COLO668 (cell line): ENCODE measurements around the gene ZBTB7C.

Source experiments
- DNase-seq: peaks from one replicate; lab custom pipeline; 2025; ENCODE audit not compliant: unreplicated experiment; lab: John Stamatoyannopoulos, UW

ZBTB7C gene

DNA sequence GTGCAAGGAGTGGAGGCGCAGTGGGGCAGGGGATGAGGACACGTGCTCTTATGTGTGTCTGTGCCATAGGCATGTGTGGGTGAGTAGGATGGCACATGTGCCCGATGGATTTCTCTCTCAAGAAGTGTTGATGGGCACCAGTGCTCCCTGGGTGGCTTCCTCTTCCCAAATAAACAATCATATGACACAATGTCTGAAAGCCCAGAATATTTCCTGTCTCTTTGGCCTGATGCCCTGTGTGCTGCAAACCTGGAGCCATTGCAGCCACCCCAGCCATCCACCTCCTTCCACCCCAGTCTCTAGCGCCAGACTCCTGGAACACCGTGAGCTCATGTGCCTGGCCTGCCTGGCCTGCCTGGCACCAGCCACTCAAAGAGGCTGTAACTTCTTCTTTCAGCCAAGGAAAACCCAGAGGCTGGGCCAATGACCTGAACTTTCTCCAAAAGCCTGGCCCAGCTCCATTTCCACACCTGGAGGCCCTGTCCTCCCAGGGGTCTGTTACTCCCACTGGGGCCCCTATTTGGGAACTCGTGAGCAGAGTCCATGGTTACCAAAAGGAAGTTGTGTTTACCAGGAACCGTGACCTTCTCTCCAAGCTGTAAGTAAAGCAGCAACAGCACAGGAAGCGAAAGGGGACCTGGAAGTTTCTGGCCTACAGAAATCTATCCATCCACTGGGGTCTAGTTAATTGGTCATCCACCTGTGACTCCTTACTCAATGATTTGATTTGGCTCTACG, 9.5 kb upstream of the ZBTB7C start:
- DNase-seq, result no peak

DNA sequence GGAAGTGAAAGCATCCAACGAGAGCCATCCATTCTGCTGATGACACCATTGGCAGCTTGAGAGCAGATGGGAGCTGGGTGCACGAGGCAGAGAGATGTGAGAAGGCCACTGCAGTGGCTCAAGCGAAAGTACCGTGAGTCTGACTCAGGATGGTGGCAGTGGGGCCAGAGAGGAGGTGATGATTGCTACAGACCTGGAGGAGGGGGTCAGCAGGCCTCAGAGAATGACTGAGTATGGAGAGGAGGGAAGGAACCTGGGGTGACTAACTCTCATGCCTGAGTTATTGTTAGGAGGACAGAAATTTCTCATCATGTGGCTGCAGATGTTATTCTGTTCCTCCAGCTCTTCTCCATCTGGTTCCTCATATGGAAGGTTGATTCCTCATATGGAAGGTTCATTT, 8.8 kb upstream of the ZBTB7C start:
- no peak for DNase-seq

DNA sequence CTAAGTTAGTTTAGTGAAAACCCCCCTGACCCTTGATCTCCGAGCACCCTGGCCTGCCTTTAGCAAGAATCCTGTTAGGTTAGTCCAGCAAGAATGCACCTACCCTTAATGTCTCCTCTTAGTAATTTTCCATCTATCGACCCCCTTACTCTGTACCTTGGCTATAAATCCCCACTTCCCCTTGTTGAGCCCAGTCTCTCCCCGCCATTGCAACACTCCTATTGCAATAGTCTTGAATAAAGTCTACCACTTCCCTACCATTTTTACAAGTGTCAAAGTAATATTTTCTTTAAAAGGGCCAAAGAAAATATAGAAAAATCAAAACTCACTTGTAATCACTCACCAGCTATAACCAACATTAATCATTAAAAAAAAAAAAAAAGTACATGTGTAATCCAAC, 4.2 kb upstream of the ZBTB7C start:
- DNase-seq, result no peak

DNA sequence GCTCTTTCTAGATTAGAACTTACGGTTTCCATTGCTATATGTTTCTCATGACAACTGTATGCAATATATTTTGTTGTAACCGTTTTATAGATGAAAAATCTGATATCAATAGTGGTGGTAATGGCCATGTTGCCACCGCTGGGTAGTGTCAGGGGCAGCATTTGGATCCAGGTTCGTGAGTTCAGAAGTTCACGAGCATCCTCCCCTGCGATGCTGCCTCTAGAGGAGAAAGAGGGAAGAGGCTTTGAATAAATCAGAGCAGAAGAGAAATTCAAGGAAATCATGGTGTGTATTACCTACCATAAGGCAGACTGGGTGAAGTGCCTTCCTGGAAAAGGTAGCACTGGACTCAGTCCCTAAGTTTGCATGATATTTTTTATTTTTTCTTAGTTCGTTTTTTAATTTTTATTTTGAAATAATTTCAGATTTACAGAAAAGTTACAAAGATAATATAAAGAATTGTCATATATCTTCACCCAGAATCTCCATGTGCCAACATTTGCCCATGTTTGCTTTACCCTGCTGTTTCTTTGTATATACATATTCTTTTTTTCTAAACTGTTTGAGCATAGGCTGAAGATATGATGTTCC, 3.3 kb upstream of the ZBTB7C start:
- DNase-seq, result peak; percentile 45

DNA sequence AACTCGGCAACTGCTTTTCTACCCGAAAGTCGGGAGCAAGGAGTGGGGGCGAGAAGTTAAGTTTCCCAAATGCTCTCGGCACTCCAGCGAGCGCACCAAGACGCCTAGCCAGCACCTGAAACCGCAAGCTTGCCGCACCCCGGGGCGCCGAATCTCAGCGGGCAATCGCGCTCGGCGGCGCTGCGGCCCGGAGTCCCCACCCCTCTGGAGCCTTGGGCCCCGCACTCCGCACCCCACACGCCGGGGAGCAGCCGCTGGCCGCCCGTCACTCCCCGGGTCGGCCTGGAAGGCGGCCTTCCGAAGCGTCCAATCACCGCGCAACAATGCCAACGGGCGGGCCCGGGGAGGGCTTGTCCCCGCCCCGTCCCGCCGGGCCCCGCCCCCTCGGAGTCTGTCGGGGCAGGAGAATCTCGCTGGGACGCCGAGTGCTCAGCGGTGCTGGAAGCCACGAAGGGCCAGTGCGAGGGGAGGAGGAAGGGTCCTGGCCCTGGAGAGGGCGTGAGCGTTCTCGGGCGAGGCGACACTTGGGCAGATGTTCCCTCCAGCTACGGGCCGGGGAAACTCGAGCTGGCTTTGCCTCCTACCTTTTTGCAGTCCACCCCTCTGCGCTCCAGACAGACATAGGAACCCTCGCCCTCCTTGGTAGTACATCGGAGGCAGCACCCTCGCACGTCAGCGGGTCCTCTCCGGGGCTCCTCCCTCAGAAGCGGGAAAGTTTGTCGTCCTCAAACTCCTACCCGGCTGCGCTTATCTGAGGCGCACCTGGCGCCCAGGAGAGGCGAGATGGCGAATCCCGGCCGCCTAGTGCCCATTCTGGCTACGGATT, 1.1 kb upstream of the ZBTB7C start:
- DNase-seq, result peak; percentile 97

DNA sequence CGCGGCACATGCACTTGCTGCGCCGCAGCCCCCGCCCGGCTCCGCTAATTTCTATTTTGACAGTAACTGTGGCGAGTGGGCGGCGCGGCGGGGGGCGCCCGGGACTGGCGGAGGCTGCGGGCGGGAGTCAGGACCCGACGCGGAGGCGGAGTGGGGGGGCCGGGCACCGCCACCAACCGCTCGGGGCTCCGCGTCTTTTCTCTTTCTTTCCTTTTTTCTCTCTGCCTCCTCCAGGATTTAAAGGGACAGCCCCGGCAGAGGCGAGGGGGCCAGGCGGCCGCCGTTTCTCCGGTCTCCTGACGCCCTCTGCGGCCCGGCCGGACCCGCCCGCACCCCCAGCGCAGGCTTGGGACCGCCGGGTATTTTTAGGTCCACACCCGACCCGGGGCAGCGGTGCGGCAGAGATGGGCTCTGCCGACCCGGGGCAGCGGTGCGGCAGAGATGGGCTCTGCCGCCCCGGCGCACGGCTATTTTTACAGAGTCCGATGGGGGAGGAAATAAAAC, 460 bp upstream of the ZBTB7C start:
- DNase-seq, result peak; percentile 69

DNA sequence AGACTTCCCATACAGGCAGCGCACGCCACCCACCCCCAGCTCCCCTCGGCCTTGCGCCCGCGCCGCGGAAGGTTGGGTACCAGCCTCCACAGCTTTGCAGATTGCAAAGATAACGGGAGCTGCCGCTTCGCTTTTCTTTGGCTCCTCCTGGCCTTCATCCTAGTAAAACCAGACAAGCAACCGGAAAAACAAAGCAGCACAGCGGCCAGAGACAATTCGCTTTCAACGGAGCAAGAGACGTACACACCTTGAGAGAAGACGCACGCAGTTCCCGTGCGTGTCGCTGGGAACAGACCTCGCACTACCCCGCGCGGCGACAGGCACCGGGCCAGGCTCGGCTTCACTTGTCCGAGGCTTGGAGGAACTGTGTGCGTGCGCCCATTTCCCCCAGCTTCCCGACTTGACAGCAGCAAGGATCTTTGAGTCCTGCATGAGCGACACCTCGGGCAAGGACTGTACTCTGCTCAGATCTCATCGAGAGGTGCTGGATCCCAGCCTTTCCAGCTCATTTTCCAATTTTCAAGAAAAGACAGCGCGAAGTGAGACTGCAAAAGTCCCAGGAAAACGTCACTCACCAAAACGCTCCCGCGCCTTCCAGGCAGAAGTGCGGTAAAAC, 964 bp downstream of the ZBTB7C start:
- peak; percentile 58 for DNase-seq

DNA sequence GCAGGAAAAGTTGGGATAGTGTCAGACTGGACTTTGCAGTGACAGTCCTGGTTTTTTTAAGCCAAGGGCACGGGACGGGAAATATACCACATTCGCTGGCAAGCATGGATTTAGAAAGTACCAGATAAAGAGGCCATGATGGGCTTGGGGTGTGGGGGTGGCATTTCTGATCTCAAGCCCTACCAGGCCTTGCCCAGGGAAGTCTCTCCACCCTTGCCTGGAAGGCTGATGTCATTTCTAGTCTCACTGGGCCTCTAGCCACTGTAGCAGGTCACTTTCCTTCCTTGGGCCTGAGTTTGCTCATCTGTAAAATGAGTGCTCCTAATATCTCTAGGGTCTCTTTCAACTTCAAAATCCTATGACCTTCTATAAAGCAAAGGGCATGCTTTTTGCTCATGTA, 1.8 kb downstream of the ZBTB7C start:
- DNase-seq, result no peak

DNA sequence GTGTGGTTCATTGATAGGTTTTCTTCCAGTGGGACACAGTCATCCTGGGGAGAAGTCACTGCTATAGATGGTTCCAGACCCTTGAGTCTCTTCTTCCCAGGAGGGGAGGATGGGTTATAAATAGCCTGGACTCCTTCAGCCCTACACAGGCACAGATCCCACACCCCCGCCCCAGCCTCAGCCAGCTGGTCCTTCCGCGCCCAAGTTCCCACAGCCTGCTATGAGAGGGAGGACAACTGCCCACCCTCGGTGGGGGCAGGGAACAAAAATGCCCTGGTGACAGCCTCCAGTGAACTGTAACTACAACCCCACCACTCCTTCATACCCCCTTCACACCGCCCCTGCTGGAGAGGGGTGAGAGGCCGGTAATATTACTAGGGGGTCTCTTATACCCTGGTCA, 3.2 kb downstream of the ZBTB7C start:
- no peak for DNase-seq

DNA sequence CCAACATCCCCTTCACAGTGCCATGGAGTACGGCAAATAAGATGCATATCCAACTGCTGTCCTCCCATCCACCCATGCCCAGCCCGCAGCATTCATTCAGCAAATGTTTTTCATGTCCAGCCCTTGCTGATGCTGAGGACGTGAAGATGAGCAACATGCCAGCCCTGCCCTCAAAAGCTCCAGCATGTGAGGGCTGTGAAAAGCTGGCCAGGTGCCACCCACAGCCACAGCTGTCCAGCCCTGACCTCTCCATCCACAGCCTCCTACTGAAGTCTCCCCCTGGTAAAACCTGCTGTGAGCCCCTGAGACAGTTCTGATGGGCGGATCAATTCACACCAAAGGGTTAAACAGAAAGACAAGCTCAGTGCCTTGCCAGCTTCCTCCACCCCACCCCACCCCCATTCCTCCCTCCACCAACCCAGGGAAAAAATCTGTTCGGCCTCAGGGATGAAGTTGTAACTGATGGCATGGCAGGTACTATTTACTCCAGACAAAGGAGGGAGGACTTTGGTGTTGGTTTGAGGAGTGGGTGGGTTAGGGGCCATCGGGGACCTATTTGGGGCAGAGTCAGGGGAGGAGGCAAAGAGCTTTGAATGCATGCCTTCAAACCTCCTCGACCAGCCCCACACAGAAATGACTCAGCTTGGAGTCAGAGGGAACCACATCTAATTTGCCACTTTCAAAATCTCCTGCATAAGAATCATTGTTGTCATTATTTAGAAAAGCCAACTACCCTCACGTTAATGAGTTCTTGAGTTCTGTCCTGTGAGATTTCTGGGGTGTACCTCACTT, 4.3 kb downstream of the ZBTB7C start:
- DNase-seq, result no peak

DNA sequence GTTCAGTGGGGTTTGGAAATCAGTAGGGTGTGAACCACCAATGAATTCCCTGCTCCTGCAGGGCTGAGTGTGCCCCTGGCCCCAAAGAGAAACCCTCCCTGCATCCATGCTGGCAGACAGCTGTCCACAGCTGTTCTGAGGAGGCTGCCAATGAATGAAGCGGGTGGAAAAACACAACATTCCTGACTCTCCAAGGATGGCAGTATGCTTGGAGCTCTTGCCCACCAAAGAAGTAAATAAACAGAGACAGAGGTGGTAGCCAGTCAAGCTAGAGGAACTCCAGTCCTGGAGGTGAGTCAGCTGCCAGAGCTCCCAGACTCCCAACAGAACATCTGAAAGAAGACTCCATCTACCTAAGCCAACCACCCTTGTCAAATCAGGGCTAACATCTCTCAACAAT, 6.2 kb downstream of the ZBTB7C start:
- DNase-seq, result no peak

DNA sequence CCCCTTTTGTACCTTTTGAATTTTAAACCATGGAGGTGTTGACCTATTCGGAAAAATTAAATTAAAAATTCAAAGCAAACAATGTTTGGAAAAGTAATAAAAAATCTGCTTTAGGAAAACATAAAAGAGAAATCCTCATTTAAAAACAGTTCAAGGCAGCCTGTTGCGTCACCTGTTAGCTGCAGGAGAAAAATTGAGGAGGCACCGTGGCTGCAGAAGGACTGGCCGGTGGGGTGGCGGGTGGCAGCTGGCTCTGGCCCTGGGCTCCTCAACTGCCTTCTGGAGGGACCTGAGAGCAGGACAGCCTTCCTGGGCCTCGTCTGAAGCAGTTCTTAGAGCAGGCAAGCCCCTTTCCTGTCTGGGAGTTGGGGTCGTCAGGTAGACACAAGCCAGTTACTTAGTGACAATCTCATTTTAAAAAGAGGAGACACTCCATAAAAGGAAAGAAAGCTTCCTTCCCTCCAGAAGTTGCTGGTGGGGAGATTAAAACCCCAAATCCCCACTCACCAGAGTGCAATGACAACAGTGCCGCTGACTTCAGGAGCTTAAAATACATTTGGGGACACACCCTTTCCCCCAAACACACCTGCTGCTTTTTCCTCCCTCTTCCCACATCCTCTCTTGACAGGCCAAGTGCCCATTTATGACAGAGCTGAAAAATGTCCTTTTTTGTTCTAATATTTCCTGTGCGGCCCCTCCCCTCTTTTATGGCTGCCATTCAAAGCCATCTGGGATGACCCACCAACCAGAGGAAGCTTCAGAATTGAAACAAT, 9.7 kb downstream of the ZBTB7C start:
- DNase-seq, result peak; percentile 49

DNA sequence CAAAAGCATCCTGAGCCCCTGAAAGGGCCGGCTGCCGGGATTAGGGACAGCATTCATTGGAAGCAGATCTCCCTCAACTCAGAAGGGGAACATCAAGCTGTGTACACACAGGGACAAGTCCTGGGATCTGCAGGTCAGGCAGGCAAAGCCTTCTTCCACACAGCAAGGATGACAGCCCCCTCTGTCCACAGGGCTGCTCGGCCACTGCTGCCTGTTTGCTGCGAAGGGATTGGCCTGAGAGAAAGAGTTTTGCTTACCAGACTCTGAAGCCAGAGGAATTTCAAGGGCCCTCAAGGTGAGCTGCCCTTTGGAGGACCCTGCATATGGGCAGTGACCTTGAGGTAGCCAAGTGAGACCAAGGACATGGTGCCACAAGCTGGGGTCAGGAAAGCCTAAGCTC, 11.1 kb downstream of the ZBTB7C start:
- DNase-seq, result no peak

DNA sequence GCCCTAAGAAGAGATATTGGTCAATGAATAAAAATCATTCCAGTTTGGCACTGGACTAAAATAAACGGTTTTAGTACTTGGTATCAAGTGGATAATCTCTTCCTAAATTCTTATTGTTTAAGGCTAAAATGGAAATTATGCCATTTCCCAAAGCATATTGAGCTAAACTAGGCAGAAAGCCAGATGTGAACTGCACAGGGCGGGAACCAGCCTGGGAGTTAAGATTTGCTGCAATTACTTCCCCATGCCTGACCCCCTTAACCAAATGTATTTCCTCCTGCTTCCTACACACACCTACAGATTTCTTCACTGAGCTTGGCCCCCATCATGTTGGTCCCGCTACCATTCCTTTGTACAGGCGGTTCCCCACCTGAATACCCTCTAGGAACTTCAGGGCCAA, 12.2 kb downstream of the ZBTB7C start:
- DNase-seq, result no peak

DNA sequence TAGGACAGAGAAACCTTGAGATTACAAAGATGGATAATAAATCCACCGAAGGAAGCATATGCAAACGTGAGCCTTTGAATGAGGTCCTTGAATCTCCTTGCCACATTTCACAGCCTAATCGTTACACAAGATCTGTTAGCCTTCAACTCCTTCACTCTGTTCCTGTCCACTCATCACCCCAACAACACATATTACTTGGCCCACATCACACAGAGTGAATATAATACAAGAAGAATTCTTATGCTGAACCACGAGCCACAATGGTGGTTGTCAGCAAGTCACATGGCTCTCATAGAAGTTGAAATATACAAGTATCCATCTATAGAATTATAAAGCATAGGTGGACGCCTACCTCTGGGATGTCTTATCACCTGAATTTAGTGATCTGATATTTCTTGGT, 12.6 kb downstream of the ZBTB7C start:
- DNase-seq, result no peak

DNA sequence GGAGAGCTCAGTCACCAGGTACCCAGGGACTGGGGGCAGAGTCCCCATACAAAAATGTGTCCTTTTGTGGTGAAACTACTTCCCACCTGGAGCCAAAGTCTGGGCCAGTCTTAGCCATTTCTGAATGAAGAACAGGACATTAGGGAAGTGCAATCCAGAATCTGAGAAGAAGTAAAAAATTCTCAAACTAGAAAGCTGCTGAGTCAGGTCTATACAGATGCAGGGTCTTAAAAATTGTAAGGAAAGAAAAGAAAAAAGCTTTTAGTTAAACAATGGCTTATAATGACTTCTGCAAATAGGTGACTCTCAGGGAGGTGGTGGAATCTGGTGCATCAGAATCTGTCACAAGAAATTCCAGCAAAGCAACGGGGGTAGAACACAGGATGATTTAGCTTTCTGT, 13.5 kb downstream of the ZBTB7C start:
- no peak for DNase-seq

DNA sequence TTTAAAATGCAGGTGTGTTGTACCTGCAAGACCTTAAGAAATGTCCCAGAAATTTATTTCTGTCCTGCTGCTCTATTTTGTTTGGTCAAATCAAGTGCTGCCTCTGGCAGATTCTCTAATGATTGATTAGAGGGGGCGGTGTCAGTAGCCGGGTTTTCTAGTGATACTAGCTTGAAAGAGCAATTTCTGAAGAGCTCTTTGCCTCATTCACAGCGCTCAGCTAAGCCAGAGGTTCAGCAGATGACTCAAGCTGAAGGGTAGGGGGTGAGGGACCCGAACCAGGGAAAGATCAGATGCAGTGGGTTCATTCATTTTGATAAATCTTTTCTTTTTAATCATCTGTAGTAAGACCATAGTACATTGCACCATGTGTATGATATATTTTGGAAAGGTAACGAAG, 15.0 kb downstream of the ZBTB7C start:
- no peak for DNase-seq

DNA sequence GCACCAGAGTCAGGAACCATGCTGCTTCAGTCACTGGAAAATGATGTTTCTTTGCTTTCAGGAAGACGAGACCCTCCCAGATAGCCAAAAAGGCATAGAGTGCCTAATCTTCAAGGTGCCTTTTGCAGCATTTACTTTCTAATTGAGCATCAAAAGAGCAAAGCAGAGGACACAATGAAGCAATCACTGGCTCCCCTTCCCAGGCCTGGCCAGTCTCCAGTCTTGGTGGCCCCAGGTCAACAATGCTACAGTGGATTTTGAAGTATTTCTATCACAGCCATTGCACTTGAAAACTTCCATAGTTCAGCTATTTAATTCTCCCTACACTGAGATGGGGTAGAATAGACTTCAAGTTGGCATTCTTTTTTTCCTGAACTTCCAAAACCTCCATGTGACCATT, 15.4 kb downstream of the ZBTB7C start:
- DNase-seq, result no peak

DNA sequence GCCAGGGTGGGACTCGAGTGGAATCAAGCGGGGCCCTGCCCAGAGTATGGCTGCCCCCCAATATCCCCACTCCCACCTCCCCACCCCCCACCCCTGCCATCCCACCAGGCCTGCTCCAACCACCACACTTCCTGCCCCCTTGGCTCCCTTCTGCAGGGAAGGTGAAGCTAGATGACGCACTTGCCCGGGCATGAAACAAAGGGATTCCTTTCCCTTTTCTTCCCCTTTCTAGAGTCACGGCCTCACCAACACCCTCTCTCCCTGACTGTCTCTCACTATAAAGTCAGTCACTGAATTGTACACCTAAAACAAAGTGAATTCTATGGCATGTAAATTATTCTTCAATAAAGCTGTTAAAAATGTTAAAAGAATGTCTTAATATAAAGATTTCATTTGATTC, 16.0 kb downstream of the ZBTB7C start:
- DNase-seq, result no peak

DNA sequence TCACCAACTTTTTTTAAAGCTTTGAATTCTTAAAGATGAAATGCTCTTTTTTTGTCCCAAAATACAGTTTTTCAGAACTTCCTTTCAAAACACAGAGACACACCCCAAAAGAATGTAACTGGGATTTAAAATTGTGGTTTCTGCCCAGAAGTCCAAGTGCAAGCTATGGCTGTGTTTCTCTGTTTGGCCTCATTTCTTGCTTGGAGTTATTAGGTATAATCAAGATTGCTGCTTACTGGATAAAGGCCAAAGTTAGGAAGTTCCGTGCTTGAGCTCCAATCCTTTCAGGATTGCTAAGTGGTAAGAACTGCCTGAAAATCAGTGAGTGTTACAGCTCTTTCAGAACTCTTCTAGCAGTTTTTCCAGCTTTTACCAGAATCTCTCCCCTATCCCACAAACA, 16.9 kb downstream of the ZBTB7C start:
- DNase-seq, result no peak
